OCI-LY7 (cell line): ENCODE results near the gene RAB42. TPM values are rescaled to one million over a fixed set of nuclear protein-coding genes. Genes with fewer than 3 reads are reported as not detected.
A peak's percentile ranks its signal among the peaks of the same experiment; 100 is the strongest.
"Not testable (repeated sequence)": the region's sequence is repeated elsewhere in the genome, so short reads cannot be mapped to it uniquely, and the experiment has no call there.

ENCODE experiments used
- BruUV-seq: library from RNA; stranded (reverse); fragments of 400-500 nt; replicated peaks from 2 replicates; lab custom pipeline; 2021; lab: Mats Ljungman, UMichigan
- CTCF ChIA-PET: fragments of 300-600 bp; sonication (Branson Sonifier 250); formaldehyde crosslinking; loops from one replicate; lab custom pipeline; 2022; ENCODE audit warnings: antibody characterized with exemption; ENCODE audit not compliant: unreplicated experiment; lab: Charles Lee
- POLR2A ChIA-PET: fragments of 300-600 bp; sonication (Branson Sonifier 250); formaldehyde crosslinking; loops from one replicate; lab custom pipeline; 2022; ENCODE audit warnings: antibody characterized with exemption; lab: Charles Lee
- DNase-seq: peaks from one replicate; pipeline ENCODE4 v3.0.0-alpha.2; 2015; ENCODE audit warnings: low spot score
- H2AFZ ChIP-seq: fragments of 200-600 bp; sonication (generic), shearing (Covaris generic); 2 replicates; pipeline ENCODE4 v1.6.1; 2014; ENCODE audit warnings: mild to moderate bottlenecking, antibody characterized with exemption, low read length, moderate library complexity
- H3K27ac ChIP-seq: fragments of 200-600 bp; sonication (generic); 2 replicates; pipeline ENCODE4 v1.5.1; 2014; ENCODE audit warnings: mixed run types, low read depth, mild to moderate bottlenecking, moderate library complexity, low read length, inconsistent platforms; ENCODE audit not compliant: poor library complexity, severe bottlenecking
- H3K36me3 ChIP-seq: fragments of 200-600 bp; sonication (generic); 2 replicates; pipeline ENCODE4 v1.6.1; 2014; ENCODE audit warnings: mild to moderate bottlenecking, antibody characterized with exemption, low read length, moderate library complexity, mixed read lengths; ENCODE audit not compliant: insufficient read depth
- H3K4me1 ChIP-seq: fragments of 200-600 bp; sonication (generic); 2 replicates; pipeline ENCODE4 v1.5.1; 2014; ENCODE audit warnings: mild to moderate bottlenecking, low read length; ENCODE audit not compliant: insufficient read depth, poor library complexity, severe bottlenecking
- H3K4me2 ChIP-seq: fragments of 200-600 bp; sonication (generic); 2 replicates; pipeline ENCODE4 v1.6.1; 2014; ENCODE audit warnings: mild to moderate bottlenecking, low read length
- H3K4me3 ChIP-seq: fragments of 200-600 bp; sonication (generic); 2 replicates; pipeline ENCODE4 v1.5.1; 2014; ENCODE audit warnings: mild to moderate bottlenecking, low read depth, low read length; ENCODE audit not compliant: poor library complexity, severe bottlenecking
- H3K79me2 ChIP-seq: fragments of 200-600 bp; sonication (generic); 2 replicates; pipeline ENCODE4 v1.6.1; 2016; ENCODE audit warnings: low read depth, mild to moderate bottlenecking, low read length, moderate library complexity, mixed read lengths; ENCODE audit not compliant: insufficient read depth
- H3K9me2 ChIP-seq: fragments of 200-600 bp; sonication (generic); 2 replicates; pipeline ENCODE4 v1.6.1; 2016; ENCODE audit warnings: mild to moderate bottlenecking, low read length, mixed read lengths; ENCODE audit not compliant: insufficient read depth
- H3K9me3 ChIP-seq: fragments of 200-600 bp; sonication (generic); 2 replicates; pipeline ENCODE4 v1.6.1; 2014; ENCODE audit warnings: mild to moderate bottlenecking, mixed run types, low read length, mixed read lengths
- H4K20me1 ChIP-seq: fragments of 200-600 bp; sonication (generic); 2 replicates; pipeline ENCODE4 v1.6.1; 2014; ENCODE audit warnings: mild to moderate bottlenecking, antibody characterized with exemption, low read length, moderate library complexity, mixed read lengths; ENCODE audit not compliant: insufficient read depth
- EZH2phosphoT487 ChIP-seq: fragments of 200-600 bp; sonication (generic); IDR thresholded peaks from 2 replicates; pipeline ENCODE4 v1.6.1; 2018; ENCODE audit warnings: low read depth, borderline replicate concordance, mild to moderate bottlenecking, mixed run types, antibody characterized with exemption, low read length, moderate library complexity, mixed read lengths
- intact Hi-C: fragments of 100-400 bp; cut with micrococcal nuclease; formaldehyde crosslinking; loops from one replicate; pipeline ENCODE4 v1.10.0; 2022; ENCODE audit not compliant: unreplicated experiment
- total RNA-seq, 2 experiments: library from RNA; depleted of rRNA in 1 of 2; stranded (reverse); fragments of >200 nt in 1 of 2; shearing (Covaris generic) in 1 of 2; gene quantifications; 2 replicates each; pipeline ENCODE4 v1.2.3, GENCODE V29; 2014 to 2022
- TF ChIP-seq, protein P1 (sequence below): fragments of 200-600 bp; sonication (generic); conservative IDR thresholded peaks from 2 replicates; pipeline ENCODE4 v1.5.1; 2014; ENCODE audit warnings: mild to moderate bottlenecking, antibody characterized with exemption, low read length, moderate library complexity, mixed read lengths

The RAB42 gene
- total RNA-seq, 2 experiments from 2014 or later, result not detected

DNA sequence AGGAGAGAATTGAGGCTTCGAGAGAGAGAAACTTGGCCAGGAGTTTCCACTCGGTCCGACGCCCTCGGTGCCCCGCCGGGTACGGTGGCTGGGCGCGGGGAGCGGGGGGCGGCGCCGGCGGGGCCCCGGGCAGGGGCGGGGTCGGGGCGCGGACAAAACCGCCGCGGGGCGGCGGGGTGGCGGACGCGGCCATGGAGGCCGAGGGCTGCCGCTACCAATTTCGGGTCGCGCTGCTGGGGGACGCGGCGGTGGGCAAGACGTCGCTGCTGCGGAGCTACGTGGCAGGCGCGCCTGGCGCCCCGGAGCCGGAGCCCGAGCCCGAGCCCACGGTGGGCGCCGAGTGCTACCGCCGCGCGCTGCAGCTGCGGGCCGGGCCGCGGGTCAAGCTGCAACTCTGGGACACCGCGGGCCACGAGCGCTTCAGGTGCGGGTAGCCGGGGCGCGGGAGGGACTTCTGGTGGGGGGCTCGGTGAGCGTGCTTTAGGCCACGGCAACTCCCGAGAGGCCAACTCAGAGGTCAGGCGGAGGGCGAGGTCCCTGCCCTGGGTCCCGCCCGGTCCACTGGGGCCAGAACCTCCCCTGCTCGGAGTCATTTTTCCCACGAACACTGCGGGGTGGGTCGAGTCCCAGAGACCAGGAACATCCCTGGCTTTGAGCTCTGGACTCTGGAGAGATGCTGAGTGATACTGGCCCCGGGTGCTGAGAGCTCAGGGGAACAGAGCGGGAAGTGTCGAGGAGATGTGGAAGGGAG lies 431 bp downstream of the RAB42 start:
- no peak overlapping the region for H3K4me3 ChIP-seq
- CTCF ChIA-PET, result interaction anchor here (0.6 kb wide), 1 partner anchor 11 kb away, joined by 3 read pairs; no protein-coding TSS in a partner anchor

DNA sequence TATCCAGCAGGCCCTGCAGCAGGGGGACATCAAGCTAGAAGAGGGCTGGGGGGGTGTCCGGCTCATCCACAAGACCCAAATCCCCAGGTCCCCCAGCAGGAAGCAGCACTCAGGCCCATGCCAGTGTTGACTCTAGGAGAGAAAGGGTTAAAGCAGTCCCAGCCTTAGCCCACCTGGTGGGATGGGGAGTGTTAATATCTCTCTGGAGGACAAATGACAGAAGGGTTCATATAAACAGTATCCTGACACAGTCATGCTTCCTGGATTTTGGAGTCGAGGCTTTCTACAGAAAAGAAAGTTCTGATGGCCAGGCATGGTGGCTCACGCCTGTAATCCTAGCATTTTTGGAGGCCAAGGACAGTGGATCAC lies 1.9 kb downstream of the RAB42 start:
- intact Hi-C loops, H3K27ac ChIP-seq, H3K4me1 ChIP-seq, H4K20me1 ChIP-seq, CTCF ChIA-PET, H3K9me3 ChIP-seq, H3K4me2 ChIP-seq, DNase-seq, H3K36me3 ChIP-seq, H2AFZ ChIP-seq, H3K9me2 ChIP-seq, BruUV-seq, H3K79me2 ChIP-seq, H3K4me3 ChIP-seq: not testable (repeated sequence)
- POLR2A ChIA-PET, result interaction anchor here (0.6 kb wide), 1 partner anchor 36 kb away, joined by 10 read pairs; no protein-coding TSS in a partner anchor

More for the DNA sequence above, 431 bp downstream of the RAB42 start:
- Histone ChIP-seq H2AFZ (no peak overlapping the region), H3K9me3 (no peaks in the 10 kb centered on the region), H3K27ac (no peak overlapping the region), H3K36me3 (no peaks in the 10 kb centered on the region), H4K20me1 (no peaks in the 10 kb centered on the region), H3K4me2 (peak overlapping the region; percentile 44; the same call in 1 of the 2 replicates), H3K4me1 (peaks cover under 1% of the 10 kb centered on the region), H3K79me2 (no peaks in the 10 kb centered on the region), H3K9me2 (no peaks in the 10 kb centered on the region)
- DNase-seq, result no peak
- no peak for TF ChIP-seq EZH2phosphoT487
- TF ChIP-seq, protein P1, sequence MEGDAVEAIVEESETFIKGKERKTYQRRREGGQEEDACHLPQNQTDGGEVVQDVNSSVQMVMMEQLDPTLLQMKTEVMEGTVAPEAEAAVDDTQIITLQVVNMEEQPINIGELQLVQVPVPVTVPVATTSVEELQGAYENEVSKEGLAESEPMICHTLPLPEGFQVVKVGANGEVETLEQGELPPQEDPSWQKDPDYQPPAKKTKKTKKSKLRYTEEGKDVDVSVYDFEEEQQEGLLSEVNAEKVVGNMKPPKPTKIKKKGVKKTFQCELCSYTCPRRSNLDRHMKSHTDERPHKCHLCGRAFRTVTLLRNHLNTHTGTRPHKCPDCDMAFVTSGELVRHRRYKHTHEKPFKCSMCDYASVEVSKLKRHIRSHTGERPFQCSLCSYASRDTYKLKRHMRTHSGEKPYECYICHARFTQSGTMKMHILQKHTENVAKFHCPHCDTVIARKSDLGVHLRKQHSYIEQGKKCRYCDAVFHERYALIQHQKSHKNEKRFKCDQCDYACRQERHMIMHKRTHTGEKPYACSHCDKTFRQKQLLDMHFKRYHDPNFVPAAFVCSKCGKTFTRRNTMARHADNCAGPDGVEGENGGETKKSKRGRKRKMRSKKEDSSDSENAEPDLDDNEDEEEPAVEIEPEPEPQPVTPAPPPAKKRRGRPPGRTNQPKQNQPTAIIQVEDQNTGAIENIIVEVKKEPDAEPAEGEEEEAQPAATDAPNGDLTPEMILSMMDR, result no peak
- POLR2A ChIA-PET, result interaction anchor here (0.5 to 1.6 kb wide), 2 partner anchors 10 to 33 kb away, joined by 3 read pairs; no protein-coding TSS in a partner anchor
- intact Hi-C loops, result no loop called here
- BruUV-seq, result no TSS peak

DNA sequence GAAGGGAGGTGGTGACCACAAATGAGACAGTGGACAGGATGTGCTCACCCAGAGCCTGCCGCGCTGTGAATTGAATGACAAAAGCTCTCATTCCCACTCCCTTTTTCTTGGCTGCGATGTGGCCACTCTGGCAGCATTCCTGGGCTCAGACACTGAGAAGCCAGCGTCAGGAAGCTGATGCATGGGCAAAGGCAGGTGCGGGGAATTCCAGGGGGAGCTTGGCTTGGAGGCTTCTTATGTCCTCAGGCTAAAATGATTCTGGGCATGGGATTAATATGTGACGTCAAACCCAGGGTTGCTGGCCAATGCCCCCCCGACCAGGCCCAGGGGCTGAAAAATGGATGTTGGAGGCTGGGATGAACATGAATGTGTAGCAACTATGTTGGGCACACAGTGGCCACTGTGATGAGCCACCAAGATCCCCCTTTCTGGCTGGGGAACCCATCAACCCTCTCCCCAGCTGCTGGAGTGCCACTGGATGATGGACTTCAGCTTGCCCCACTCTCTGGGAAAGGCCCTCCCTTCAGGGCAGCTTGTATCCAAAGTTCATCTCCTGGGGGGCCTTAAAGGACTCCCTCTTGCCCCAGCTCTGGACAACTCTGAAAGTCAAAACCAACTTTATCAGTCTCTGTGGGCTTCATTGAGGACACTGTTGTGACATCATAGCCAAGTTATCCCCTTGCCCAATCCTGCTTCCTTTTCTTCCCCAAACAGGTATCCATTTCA lies 2.8 kb downstream of the RAB42 start:
- ChIA-PET CTCF (interaction anchor here (0.6 kb wide), 1 partner anchor 1392 kb away, joined by 3 read pairs; no protein-coding TSS in a partner anchor), POLR2A (interaction anchor here (0.6 to 0.8 kb wide), 2 partner anchors 37 to 142 kb away, joined by 6 to 10 read pairs; partner anchors contain the start of gene YTHDF2)
- H3K4me1 ChIP-seq, H3K9me3 ChIP-seq, intact Hi-C loops, H4K20me1 ChIP-seq, H3K27ac ChIP-seq, H3K79me2 ChIP-seq, H2AFZ ChIP-seq, H3K4me3 ChIP-seq, DNase-seq, H3K9me2 ChIP-seq, H3K4me2 ChIP-seq, BruUV-seq, H3K36me3 ChIP-seq: not testable (repeated sequence)
